Measurements from ENCODE around the gene SIGLEC5.
A peak's percentile ranks its signal among the peaks of the same experiment; 100 is the strongest.

SIGLEC5 gene

GRCh38 chr19:51595190-51596175, 34.7 kb downstream of the SIGLEC5 start:
- H3K36me3 ChIP-seq (ENCODE audit: control insufficient read depth, insufficient read depth, low read length, severe bottlenecking): no peaks in the 10 kb centered on the region
- peaks cover 3% of the 10 kb centered on the region for H3K27me3 ChIP-seq (replicated peaks; ENCODE audit: control insufficient read depth, insufficient read depth, low read length)
- peak overlapping the region; percentile 87 for H3K4me3 ChIP-seq (ENCODE audit: low read length)
- DNase-seq (ENCODE audit: low read depth): no peak
- no peaks in the 10 kb centered on the region for H3K9me3 ChIP-seq (ENCODE audit: control insufficient read depth, low read length)
- H3K4me1 ChIP-seq (ENCODE audit: control insufficient read depth, insufficient read depth, low read length): peaks cover 6% of the 10 kb centered on the region
- no peak overlapping the region for H3K9ac ChIP-seq (ENCODE audit: low read length)

GRCh38 chr19:51594774-51595109, 35.5 kb downstream of the SIGLEC5 start:
- no peaks in the 10 kb centered on the region for H3K9me3 ChIP-seq (ENCODE audit: control insufficient read depth, low read length)
- peak overlapping the region; percentile 76 for H3K9ac ChIP-seq (ENCODE audit: low read length)
- H3K4me1 ChIP-seq (ENCODE audit: control insufficient read depth, insufficient read depth, low read length): peaks cover 6% of the 10 kb centered on the region
- DNase-seq (ENCODE audit: low read depth): no peak
- no peaks in the 10 kb centered on the region for H3K27me3 ChIP-seq (replicated peaks; ENCODE audit: control insufficient read depth, insufficient read depth, low read length)
- H3K4me3 ChIP-seq (ENCODE audit: low read length): peak overlapping the region; percentile 87
- no peaks in the 10 kb centered on the region for H3K36me3 ChIP-seq (ENCODE audit: control insufficient read depth, insufficient read depth, low read length, severe bottlenecking)

DNA sequence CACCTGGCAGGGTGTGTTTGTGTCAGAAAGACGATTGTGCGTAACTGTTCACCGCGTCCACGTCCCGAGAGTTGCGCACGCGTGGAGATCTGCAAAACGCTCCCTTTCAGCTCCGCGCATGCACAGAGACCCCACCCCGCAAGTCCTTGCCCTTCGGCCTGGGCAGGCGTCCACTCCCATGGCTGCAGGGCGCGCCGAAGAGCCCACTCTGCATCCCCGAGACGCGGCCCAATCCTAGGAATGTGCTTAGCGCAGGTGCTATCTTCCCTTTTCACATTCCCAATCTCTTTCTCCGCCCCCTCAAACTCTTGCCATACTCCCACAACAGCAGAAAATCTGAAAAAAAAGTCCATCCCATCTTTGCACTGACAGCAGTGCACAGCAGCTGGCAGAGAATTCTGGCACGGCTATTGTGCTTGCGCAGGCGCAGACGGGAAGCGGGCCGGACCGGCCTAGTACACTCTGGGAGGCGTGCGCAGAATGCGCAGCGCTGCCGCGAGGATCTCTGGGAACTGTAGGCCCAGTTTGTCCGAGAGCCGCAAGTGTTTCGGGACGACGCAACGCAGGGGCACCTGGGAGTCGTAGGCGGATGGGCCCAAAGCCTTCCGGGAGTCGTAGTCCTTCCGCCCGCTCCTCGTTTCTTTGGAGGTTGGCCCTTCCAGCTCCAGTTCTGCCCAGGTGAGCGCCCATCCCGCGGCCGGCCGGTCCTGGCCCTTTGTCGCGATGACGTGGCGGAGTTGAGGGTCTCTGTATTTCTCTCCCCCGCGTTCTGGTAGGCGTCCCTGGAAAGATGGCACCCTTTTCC, 36.0 kb downstream of the SIGLEC5 start:
- Histone ChIP-seq H3K4me3 (ENCODE audit: low read length) (peak overlapping the region; percentile 87), H3K4me1 (ENCODE audit: control insufficient read depth, insufficient read depth, low read length) (peaks cover 6% of the 10 kb centered on the region), H3K9me3 (ENCODE audit: control insufficient read depth, low read length) (no peaks in the 10 kb centered on the region), H3K9ac (ENCODE audit: low read length) (peak overlapping the region; percentile 76), H3K36me3 (ENCODE audit: control insufficient read depth, insufficient read depth, low read length, severe bottlenecking) (no peaks in the 10 kb centered on the region), H3K27me3 (replicated peaks; ENCODE audit: control insufficient read depth, insufficient read depth, low read length) (no peaks in the 10 kb centered on the region)
- DNase-seq (ENCODE audit: low read depth): peak; percentile 99

DNA sequence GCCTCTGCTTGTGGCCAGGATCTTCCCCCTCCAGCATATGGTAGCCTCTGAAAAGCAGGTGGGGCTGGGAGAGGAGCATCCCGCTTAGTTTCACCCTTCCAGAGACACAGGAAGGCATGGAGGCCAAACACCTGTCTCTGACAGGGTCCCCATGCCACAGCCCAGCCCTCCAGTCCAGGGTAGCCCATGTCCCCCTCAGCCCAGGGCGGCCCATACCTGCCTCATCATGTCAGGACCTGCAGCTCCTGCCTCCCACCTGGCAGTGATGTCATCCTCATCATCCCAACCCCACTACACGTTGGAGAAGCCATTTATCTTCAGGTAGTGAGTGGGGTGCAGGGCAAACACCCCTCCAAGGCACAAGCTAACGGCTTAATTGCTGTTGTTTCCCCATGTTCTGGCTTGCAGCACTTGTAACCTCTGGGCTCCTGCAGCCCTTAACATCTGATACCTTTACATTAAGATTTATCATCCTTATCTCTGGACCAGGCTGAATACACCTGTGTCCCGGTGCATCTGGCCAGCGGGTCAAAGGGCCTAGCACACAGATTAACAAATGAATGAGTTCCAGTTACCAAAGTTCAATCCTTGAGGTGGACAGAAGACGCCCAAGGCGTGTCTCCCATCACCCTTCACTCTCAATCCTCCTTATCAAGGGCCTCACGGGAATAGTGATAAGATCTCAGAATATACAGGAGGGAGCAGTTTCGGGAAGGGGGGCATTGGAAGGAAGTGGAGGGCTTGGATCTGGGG, 36.9 kb downstream of the SIGLEC5 start:
- Histone ChIP-seq H3K9me3 (ENCODE audit: control insufficient read depth, low read length) (peaks cover 2% of the 10 kb centered on the region), H3K9ac (ENCODE audit: low read length) (peak overlapping the region; percentile 76), H3K27me3 (replicated peaks; ENCODE audit: control insufficient read depth, insufficient read depth, low read length) (no peaks in the 10 kb centered on the region), H3K4me3 (ENCODE audit: low read length) (peak overlapping the region; percentile 87), H3K36me3 (ENCODE audit: control insufficient read depth, insufficient read depth, low read length, severe bottlenecking) (peaks cover 2% of the 10 kb centered on the region), H3K4me1 (ENCODE audit: control insufficient read depth, insufficient read depth, low read length) (peaks cover 6% of the 10 kb centered on the region)
- DNase-seq (ENCODE audit: low read depth): no peak

GRCh38 chr19:51592521-51592920, 37.7 kb downstream of the SIGLEC5 start:
- H3K36me3 ChIP-seq (ENCODE audit: control insufficient read depth, insufficient read depth, low read length, severe bottlenecking): peaks cover 10% of the 10 kb centered on the region
- H3K9me3 ChIP-seq (ENCODE audit: control insufficient read depth, low read length): peaks cover 10% of the 10 kb centered on the region
- H3K4me3 ChIP-seq (ENCODE audit: low read length): no peak overlapping the region
- H3K27me3 ChIP-seq (replicated peaks; ENCODE audit: control insufficient read depth, insufficient read depth, low read length): no peaks in the 10 kb centered on the region
- no peak overlapping the region for H3K9ac ChIP-seq (ENCODE audit: low read length)
- peaks cover 6% of the 10 kb centered on the region for H3K4me1 ChIP-seq (ENCODE audit: control insufficient read depth, insufficient read depth, low read length)
- DNase-seq (ENCODE audit: low read depth): no peak

DNA sequence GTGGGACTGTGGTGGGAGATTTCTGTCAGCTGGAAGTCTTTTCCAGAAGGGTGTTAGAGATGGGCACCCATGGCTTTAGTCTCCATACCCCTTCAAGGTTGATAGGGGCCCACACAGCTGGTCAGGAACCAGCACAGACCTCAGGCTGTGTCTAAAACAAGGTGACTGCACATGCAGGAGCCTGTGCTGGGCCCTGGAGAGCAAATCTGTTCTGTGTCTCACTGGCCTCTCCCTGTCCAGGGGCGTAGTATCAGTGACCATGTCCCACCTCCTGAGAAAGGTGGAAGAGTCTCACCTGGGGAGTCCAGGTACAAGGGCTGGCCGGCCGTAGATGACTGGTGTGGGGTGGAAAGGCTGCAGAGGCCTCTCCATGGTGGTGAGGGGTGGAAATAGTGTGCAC, 39.8 kb downstream of the SIGLEC5 start:
- Histone ChIP-seq H3K9ac (ENCODE audit: low read length) (no peak overlapping the region), H3K9me3 (ENCODE audit: control insufficient read depth, low read length) (peaks cover 28% of the 10 kb centered on the region), H3K36me3 (ENCODE audit: control insufficient read depth, insufficient read depth, low read length, severe bottlenecking) (peaks cover 30% of the 10 kb centered on the region), H3K27me3 (replicated peaks; ENCODE audit: control insufficient read depth, insufficient read depth, low read length) (no peaks in the 10 kb centered on the region), H3K4me1 (ENCODE audit: control insufficient read depth, insufficient read depth, low read length) (peaks cover 6% of the 10 kb centered on the region), H3K4me3 (ENCODE audit: low read length) (no peak overlapping the region)
- no peak for DNase-seq (ENCODE audit: low read depth)

DNA sequence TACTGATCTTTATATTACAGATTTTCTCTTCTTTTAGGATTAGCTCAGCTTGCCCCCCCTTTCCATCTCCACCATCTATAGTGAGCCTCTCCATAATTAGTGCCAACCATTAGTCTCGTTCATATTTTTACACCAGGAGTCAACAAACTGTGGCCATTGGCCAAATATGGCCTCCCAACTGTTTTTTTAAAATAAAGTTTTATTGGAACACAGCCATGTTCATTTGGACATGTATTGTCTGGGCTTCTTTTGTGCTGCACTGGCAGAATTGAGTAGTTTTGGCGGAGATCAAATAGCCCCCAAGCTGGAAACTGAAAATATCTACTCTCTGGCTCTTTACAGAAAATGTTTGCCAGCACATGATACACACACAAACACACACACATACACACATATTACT, 40.7 kb downstream of the SIGLEC5 start:
- peaks cover 28% of the 10 kb centered on the region for H3K9me3 ChIP-seq (ENCODE audit: control insufficient read depth, low read length)
- DNase-seq (ENCODE audit: low read depth): no peak
- peaks cover 39% of the 10 kb centered on the region for H3K36me3 ChIP-seq (ENCODE audit: control insufficient read depth, insufficient read depth, low read length, severe bottlenecking)
- no peaks in the 10 kb centered on the region for H3K27me3 ChIP-seq (replicated peaks; ENCODE audit: control insufficient read depth, insufficient read depth, low read length)
- no peak overlapping the region for H3K4me3 ChIP-seq (ENCODE audit: low read length)
- peaks cover 6% of the 10 kb centered on the region for H3K4me1 ChIP-seq (ENCODE audit: control insufficient read depth, insufficient read depth, low read length)
- H3K9ac ChIP-seq (ENCODE audit: low read length): no peak overlapping the region

DNA sequence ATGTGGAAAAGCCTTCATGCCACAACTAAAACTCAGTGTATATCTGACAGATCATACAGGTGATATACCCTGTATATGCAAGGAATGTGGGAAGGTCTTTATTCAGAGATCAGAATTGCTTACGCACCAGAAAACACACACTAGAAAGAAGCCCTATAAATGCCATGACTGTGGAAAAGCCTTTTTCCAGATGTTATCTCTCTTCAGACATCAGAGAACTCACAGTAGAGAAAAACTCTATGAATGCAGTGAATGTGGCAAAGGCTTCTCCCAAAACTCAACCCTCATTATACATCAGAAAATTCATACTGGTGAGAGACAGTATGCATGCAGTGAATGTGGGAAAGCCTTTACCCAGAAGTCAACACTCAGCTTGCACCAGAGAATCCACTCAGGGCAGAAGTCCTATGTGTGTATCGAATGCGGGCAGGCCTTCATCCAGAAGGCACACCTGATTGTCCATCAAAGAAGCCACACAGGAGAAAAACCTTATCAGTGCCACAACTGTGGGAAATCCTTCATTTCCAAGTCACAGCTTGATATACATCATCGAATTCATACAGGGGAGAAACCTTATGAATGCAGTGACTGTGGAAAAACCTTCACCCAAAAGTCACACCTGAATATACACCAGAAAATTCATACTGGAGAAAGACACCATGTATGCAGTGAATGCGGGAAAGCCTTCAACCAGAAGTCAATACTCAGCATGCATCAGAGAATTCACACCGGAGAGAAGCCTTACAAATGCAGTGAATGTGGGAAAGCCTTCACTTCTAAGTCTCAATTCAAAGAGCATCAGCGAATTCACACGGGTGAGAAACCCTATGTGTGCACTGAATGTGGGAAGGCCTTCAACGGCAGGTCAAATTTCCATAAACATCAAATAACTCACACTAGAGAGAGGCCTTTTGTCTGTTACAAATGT, 42.7 kb downstream of the SIGLEC5 start:
- DNase-seq (ENCODE audit: low read depth): no peak
- Histone ChIP-seq H3K4me1 (ENCODE audit: control insufficient read depth, insufficient read depth, low read length) (no peaks in the 10 kb centered on the region), H3K9ac (ENCODE audit: low read length) (no peak overlapping the region), H3K36me3 (ENCODE audit: control insufficient read depth, insufficient read depth, low read length, severe bottlenecking) (peaks cover 55% of the 10 kb centered on the region), H3K27me3 (replicated peaks; ENCODE audit: control insufficient read depth, insufficient read depth, low read length) (no peaks in the 10 kb centered on the region), H3K4me3 (ENCODE audit: low read length) (peak overlapping the region; percentile 52), H3K9me3 (ENCODE audit: control insufficient read depth, low read length) (peaks cover 28% of the 10 kb centered on the region)

DNA sequence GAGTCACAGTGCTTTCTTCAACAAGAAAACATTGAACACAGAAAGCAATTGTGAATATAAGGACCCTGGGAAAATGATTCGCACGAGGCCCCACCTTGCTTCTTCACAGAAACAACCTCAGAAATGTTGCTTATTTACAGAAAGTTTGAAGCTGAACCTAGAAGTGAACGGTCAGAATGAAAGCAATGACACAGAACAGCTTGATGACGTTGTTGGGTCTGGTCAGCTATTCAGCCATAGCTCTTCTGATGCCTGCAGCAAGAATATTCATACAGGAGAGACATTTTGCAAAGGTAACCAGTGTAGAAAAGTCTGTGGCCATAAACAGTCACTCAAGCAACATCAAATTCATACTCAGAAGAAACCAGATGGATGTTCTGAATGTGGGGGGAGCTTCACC, 43.4 kb downstream of the SIGLEC5 start:
- no peak overlapping the region for H3K9ac ChIP-seq (ENCODE audit: low read length)
- peaks cover 59% of the 10 kb centered on the region for H3K36me3 ChIP-seq (ENCODE audit: control insufficient read depth, insufficient read depth, low read length, severe bottlenecking)
- peaks cover 28% of the 10 kb centered on the region for H3K9me3 ChIP-seq (ENCODE audit: control insufficient read depth, low read length)
- no peak for DNase-seq (ENCODE audit: low read depth)
- H3K4me1 ChIP-seq (ENCODE audit: control insufficient read depth, insufficient read depth, low read length): no peaks in the 10 kb centered on the region
- no peak overlapping the region for H3K4me3 ChIP-seq (ENCODE audit: low read length)
- H3K27me3 ChIP-seq (replicated peaks; ENCODE audit: control insufficient read depth, insufficient read depth, low read length): no peaks in the 10 kb centered on the region

- Histone ChIP-seq H3K9me3 (ENCODE audit: control insufficient read depth, low read length) (peaks cover 28% of the 10 kb centered on the region), H3K4me3 (ENCODE audit: low read length) (no peak overlapping the region), H3K27me3 (replicated peaks; ENCODE audit: control insufficient read depth, insufficient read depth, low read length) (no peaks in the 10 kb centered on the region), H3K9ac (ENCODE audit: low read length) (no peak overlapping the region), H3K36me3 (ENCODE audit: control insufficient read depth, insufficient read depth, low read length, severe bottlenecking) (peaks cover 65% of the 10 kb centered on the region), H3K4me1 (ENCODE audit: control insufficient read depth, insufficient read depth, low read length) (no peaks in the 10 kb centered on the region)
- no peak for DNase-seq (ENCODE audit: low read depth)
Observed at GRCh38 chr19:51586103-51586728, 44.0 kb downstream of the SIGLEC5 start.
